Activated CD4-positive, alpha-beta T cell treated with anti-CD3 and anti-CD28 coated beads for 4 hours (primary cell): ENCODE measurements around the gene EDARADD.
"Not testable (repeated sequence)": the region's sequence is repeated elsewhere in the genome, so short reads cannot be mapped to it uniquely, and the experiment has no call there.

Source experiments
- DNase-seq, 2 donors: peaks; one replicate each; pipeline ENCODE4 v3.0.0-alpha.2; 2020

Gene EDARADD

GRCh38 chr1:236393681-236394481 is at the start of gene EDARADD:
TSS of gene EDARADD (plus strand) at chr1:236394286. CDS start at chr1:236394445, 159 bp downstream.
- DNase-seq = no peak

DNA sequence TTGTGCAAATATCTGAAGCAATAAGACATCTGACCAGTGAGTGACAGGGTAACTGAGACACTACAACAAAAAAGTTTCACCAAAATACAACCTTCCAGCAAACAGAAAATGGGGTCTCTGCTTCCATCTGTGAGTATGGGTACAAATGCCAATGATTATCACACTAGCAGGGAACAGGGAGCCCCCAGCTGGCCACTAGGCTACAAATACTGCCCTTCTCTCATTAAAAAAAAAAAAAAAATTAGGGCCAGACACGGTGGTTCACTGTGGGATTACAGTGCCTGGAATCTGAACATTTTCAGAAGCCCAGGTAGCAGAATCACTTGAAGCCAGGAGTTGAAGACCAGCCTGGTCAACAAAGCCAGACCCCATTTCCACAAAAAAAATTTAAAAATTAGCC is 48.4 kb upstream of the EDARADD start:
- DNase-seq = no peak

DNA sequence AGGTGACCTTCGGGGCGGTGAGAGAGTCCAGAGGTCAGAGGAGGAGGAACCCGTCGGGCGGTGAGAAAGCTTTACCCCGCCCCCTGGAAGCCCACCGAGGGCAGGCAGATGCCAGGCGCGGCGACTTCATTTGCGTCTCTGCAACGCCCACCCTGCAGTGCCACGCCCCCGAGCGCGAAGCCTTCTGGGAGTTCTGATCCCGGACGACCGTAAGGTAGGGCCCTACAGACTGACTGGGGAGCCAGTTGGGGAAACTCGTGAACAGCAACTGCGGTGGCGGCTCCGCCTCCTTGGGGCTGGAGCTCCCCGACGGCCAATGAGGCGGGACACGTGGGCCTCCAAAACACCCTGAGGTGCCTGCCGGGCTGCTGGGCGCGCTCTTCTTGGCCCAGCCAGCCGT is 46.0 kb upstream of the EDARADD start:
- no peak for DNase-seq

DNA sequence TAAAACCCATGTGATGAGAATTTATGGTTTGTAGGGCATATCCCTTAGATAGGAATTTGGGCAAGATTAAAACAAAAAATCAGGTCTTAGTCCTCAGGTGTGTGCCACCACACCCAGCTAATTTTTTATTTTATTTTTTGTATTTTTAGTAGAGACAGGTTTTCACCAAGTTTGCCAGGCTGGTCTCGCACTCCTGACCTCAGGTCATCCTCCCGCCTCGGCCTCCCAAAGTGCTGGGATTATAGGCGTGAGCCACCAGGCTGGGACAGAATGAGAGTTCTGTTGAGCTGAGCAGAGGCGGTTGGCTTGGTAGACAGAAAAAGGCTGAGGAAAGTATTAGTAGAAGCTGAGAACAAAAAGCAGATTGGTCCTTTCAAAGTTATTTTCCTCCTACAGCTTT is 43.8 kb upstream of the EDARADD start:
- no peak for DNase-seq

- DNase-seq = no peak
These were observed 42.1 kb upstream of the EDARADD start for GRCh38 chr1:236351875-236352573.

- not testable (repeated sequence) for DNase-seq
These were observed 41.3 kb upstream of the EDARADD start for GRCh38 chr1:236352747-236353146.

DNA sequence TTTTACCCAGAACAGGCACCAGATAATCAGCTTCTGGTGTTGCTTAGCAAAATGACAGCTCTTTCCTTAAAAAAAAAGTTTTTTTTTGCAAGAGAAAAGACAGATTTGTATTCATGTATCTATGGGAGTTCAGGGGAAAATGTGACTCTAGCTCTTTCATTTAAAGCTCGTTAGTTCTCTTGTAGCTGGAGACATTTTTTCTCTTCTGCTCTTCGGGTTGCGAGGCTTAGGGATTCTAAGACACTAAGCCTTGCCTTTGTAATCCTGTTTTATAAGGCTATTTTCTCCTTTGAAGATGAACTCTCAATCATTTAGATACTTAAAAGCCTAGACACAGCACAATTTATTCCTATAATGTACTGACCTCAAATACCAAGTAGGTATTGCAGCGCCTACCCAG is 40.3 kb upstream of the EDARADD start:
- DNase-seq = no peak

- no peak for DNase-seq
These were observed 39.5 kb upstream of the EDARADD start for GRCh38 chr1:236354330-236355147.

GRCh38 chr1:236356141-236356540 is 37.9 kb upstream of the EDARADD start:
- DNase-seq = no peak

DNA sequence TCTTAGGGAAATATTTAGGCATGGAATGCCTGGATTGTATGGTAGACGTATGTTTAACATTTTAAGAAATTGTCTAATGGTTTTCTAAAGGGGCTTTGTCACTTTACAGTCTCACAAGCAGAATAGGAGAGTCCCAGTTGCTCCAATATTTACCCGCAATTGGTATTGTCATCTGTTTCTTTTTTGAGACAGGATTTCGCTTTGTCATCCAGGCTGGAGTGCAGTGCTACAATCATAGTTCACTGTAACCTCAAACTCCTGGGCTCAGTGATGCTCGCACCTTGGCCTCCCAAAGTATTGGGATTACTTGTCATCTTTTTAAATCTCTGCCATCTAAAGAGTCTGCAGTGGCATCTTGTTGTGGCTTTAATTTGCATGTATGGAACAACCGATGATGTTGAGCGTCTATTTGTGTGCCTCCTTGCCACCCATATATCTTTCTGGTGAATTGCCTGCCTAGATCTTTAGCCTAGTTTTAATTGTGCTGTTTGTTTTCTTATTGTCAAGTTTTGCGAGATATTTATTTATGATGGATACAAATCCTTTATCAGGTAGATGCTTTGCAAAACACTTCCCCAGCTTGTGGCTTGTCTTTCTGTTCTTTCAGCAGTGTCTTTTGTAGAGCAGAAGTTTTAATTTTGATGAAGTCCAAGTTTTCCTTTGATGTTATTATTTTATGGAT is 32.0 kb upstream of the EDARADD start:
- DNase-seq = no peak

DNA sequence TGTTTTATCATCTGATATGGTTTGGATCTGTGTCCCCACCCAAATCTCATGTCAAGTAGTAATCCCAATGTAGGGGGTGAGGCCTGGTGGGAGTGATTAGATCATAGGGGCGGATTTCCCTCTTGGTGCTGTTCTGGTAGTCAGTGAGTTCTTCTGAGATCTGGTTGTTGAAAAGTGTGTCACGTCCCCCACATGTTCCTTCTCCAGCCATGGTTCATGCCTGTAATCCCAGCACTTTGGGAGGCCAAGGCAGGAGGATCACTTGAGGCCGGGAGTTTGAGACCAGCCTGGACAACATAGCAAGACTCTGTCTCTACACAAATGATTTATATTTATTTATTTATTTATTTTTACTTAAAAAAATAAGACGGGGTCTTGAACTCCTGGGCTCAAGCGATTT is 30.8 kb upstream of the EDARADD start:
- DNase-seq = no peak

DNA sequence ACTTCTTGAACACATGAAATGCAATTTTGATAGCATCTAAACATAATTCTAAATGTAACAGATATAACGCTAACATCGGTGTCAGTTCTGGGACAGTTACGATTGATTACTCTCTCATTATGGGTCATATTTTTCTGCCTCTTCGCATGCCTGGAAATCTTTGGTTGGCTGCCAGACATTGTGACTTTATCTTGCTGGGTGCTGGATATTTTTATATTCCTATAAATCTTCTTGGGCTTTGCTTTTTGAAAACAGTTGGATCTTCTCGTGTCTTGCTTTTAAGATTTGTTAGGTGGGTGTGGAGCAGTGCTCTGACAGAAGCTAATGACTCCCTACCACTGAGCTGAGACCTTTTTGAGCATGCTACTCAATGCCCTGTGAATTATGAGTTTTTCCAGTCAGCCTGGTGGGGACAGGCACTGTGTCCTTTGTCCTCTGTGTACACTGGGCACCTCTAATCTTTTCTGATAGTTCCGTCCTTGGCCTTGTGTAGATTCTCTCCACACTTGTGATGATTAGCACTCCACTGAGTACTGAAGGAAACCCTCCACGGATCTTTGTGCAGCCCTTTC is 28.0 kb upstream of the EDARADD start:
- DNase-seq = no peak

GRCh38 chr1:236366681-236367080 is 27.4 kb upstream of the EDARADD start:
- DNase-seq = not testable (repeated sequence)

GRCh38 chr1:236370420-236370819 is 23.7 kb upstream of the EDARADD start:
- no peak for DNase-seq

- no peak for DNase-seq
These were observed 23.0 kb upstream of the EDARADD start for GRCh38 chr1:236371083-236371482.

GRCh38 chr1:236377832-236378535 is 16.1 kb upstream of the EDARADD start:
- DNase-seq = no peak

GRCh38 chr1:236381565-236382158 is 12.4 kb upstream of the EDARADD start:
- DNase-seq = no peak

DNA sequence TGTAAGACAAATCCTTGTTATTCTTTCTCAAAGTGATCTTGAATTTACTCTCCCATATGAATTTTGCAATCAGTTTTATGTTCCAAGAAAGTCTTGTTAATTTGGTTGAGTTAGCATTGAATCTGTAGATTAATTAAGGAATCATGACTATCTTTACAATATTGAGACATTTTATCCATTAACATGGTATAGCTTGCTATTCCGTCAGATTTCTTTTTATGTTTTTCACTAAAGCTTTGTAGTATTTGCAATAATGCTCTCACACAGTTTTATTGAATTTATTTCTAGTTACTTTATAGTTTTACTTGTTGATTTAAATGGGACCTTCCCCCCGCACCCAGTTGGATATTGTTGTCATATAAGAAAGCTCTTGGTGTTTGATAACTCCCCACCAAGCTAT is 5.8 kb upstream of the EDARADD start:
- DNase-seq = no peak

- no peak for DNase-seq
These were observed 4.8 kb upstream of the EDARADD start for GRCh38 chr1:236389253-236389652.

DNA sequence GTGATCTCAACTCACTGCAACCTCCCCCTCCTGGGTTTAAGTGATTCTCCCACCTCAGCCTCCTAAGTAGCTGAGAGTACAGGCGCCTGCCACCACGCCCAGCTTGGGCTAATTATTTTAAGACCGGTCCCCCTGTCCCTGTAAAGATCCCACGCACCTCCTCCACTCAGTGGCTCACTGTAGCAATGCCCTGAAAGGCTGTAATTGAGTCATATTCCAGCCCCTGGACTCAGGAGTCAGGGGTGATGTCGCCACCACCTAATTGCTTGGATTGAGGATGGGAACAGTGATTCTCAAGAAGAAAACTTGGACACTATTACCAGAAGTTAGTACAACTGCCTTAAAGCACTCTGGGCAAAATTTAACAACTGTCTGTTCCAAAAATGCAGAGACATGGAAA is 3.1 kb upstream of the EDARADD start:
- DNase-seq = no peak

DNA sequence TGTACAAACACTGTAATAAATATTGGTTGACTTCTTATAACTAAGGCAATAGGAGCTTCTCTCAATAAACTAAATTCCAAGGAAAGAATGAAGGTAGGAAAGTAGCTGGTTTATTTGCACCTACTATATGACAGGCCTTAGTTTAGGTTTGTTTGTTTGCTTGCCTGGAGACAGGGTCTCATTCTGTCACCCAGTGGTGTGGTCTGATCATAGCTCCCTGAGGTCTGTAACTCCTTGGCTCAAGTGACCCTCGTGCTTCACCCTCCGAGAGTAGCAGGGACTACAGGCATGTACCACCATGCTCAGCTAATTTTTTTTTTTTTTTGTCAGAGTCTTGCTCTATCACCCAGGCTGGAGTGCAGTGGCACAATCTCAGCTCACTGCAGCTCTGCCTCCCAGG is 1.9 kb upstream of the EDARADD start:
- no peak for DNase-seq

DNA sequence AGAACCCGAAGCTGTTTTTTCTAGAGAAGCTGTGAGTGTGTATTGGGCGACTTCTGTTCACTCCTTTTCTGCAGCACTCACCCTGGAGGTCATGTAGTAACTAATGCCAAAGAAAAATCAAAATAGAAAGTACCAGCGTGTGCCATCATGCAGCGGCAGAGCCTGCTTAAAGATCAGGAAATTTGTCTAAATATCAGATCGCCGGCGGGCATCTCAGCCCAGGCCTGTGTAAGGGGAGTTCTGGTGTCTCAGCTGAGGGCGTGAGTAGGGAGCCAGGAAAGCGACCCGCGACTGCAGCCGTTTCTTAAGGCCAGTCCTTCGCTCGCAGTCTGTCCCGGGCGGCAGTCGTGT is 768 bp downstream of the EDARADD start:
- no peak for DNase-seq
